Measurements from ENCODE around the gene NOP56. TPM values are rescaled to one million over a fixed set of nuclear protein-coding genes. Genes with fewer than 3 reads are reported as not detected.

The NOP56 gene
- total and polyA plus RNA-seq, 2 donors from 2014 or later: 68.8 to 110 TPM

DNA sequence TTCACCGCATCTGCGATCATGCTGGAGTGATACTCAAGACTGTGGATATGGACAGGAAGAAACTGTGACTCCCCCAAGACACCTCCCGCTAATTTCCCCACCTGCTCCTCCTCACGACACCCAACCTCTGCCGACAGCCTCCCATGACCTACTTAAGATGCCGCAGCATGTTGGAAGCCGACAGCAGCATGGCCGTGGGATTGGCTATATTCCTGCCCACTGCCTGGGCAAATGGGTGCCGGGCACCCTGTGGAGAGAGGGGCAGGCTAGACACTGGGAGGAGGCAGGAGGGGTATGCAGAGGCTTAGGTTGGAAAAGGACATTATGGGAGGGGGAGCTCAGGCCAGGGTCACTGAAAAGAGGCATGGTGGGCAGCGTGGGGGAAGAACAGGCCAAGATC lies 7.1 kb downstream of the NOP56 start:
- no peak for FAIRE-seq

DNA sequence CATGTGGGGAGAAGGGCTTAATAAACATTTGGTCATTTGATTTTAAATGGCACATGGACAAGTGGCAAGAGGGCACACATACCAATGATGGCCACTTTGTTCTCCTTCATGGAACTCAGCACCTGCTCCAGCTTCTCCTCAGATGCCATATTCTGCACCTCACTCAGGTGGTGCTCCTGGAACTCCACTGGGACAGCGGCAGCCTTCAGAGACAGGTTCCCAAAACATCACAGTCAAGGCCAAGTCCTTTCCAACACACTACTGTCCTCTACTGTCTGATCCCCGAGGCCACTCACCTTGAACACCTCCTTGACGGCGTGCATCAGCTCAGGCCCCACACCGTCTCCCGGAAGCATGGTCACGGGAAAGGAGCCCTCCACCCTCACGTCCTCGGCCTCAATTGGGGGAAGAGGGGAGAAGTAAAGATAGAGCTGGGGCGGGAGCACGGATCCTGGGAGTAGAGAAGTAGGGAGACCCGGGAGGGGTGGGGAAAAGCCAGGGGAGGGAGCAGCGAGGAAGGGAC lies 11.0 kb downstream of the NOP56 start:
- Histone ChIP-seq H3K27ac (ENCODE audit: low read depth in 2 of 2, low read length in 2 of 2) (peak overlapping the region in 1 of 2 donors; percentile 59), H3K9ac (ENCODE audit: low read length in 3 of 3) (peak overlapping the region; percentile 74 to 99 (median 95)), H3K27me3 (ENCODE audit: control insufficient read depth, insufficient read depth, low read length) (no peaks in the 10 kb centered on the region), H3K36me3 (ENCODE audit: control insufficient read depth in 2 of 3, insufficient read depth in 3 of 3, low read length in 3 of 3) (peaks cover 5 to 38% (median 18%) of the 10 kb centered on the region in 3 donors), H3K9me3 (ENCODE audit: control insufficient read depth in 2 of 3, insufficient read depth in 1 of 3, low read length in 3 of 3) (no peaks in the 10 kb centered on the region), H3K4me1 (ENCODE audit: control insufficient read depth in 2 of 3, insufficient read depth in 2 of 3, low read depth in 1 of 3, low read length in 3 of 3) (peaks cover 0 to 5% (median 2%) of the 10 kb centered on the region in 3 donors), H3K4me3 (ENCODE audit: low read length in 3 of 3) (peak overlapping the region; percentile 95 to 97 (median 96))
- DNase-seq: no peak
- no peak for FAIRE-seq
- intact Hi-C loops (cut with DNase I): no loop called here
- TF ChIP-seq, protein P1, sequence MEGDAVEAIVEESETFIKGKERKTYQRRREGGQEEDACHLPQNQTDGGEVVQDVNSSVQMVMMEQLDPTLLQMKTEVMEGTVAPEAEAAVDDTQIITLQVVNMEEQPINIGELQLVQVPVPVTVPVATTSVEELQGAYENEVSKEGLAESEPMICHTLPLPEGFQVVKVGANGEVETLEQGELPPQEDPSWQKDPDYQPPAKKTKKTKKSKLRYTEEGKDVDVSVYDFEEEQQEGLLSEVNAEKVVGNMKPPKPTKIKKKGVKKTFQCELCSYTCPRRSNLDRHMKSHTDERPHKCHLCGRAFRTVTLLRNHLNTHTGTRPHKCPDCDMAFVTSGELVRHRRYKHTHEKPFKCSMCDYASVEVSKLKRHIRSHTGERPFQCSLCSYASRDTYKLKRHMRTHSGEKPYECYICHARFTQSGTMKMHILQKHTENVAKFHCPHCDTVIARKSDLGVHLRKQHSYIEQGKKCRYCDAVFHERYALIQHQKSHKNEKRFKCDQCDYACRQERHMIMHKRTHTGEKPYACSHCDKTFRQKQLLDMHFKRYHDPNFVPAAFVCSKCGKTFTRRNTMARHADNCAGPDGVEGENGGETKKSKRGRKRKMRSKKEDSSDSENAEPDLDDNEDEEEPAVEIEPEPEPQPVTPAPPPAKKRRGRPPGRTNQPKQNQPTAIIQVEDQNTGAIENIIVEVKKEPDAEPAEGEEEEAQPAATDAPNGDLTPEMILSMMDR (IDR thresholded peaks at IDR 0.05; ENCODE audit: borderline replicate concordance, extremely low read depth, insufficient read depth): no peak

More for the DNA sequence above, 7.1 kb downstream of the NOP56 start:
- Histone ChIP-seq H3K9ac (ENCODE audit: low read length in 3 of 3) (no peak overlapping the region), H3K36me3 (ENCODE audit: control insufficient read depth in 2 of 3, insufficient read depth in 3 of 3, low read length in 3 of 3) (peaks cover 26 to 76% (median 45%) of the 10 kb centered on the region in 3 donors), H3K9me3 (ENCODE audit: control insufficient read depth in 2 of 3, insufficient read depth in 1 of 3, low read length in 3 of 3) (no peaks in the 10 kb centered on the region), H3K4me1 (ENCODE audit: control insufficient read depth in 2 of 3, insufficient read depth in 2 of 3, low read depth in 1 of 3, low read length in 3 of 3) (peaks cover 0 to 5% (median 2%) of the 10 kb centered on the region in 3 donors), H3K27ac (ENCODE audit: low read depth in 2 of 2, low read length in 2 of 2) (no peak overlapping the region), H3K27me3 (ENCODE audit: control insufficient read depth, insufficient read depth, low read length) (no peaks in the 10 kb centered on the region), H3K4me3 (ENCODE audit: low read length in 3 of 3) (no peak overlapping the region)
- TF ChIP-seq, protein P1 (IDR thresholded peaks at IDR 0.05; ENCODE audit: borderline replicate concordance, extremely low read depth, insufficient read depth): no peak
- DNase-seq: no peak
- intact Hi-C loops (cut with DNase I): no loop called here

DNA sequence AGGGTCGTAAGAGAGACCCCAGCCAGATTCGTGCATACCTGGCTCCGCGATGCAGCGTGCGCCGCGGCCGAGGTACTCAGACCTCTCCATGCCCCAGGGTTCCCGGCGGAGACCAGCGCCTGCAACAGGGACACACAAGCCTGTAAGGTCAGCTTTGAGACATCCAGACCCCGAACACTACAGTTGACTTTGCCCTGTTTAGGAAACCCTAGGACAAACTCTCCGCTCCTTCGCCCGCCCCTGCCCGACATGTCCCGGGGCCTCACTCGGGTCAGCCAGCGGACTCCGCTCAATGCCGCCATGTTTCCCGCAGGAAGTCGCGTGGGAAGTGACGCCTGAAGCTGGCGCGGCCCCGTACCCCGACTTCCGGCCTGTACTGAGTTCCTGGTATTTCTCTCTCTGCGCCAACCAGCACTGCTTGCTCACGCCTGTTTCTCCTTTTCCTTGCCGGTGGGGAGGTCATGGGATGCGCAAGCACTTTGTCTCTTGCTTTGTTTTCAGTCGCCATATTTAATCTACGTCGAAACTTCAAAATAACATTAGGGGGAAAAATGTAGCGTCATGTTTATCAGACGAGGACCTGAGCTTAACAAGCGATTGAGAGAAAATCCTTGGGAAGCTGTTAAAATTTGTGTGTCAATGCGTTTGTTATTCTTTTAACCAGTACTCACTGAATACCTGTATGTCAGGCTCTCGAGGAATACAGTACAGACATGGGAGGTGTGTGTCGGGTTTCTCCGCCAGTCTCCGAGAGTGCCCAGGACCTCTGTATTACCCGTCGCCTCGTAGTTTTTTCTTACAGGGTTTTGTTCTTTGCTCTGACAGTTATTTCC lies 11.7 kb downstream of the NOP56 start, which contains the start of gene IDH3B:
Gene IDH3B (minus strand): TSS at position 330 of the 833 bp plus-strand sequence. CDS start 28 bp downstream, at position 302.
- FAIRE-seq (no peak), DNase-seq (peak; percentile 94 to 97 (median 96))
- Histone ChIP-seq H3K4me3 (ENCODE audit: low read length in 3 of 3) (peak within 1 kb of the TSS; percentile 95 to 97 (median 96)), H3K4me1 (ENCODE audit: control insufficient read depth in 2 of 3, insufficient read depth in 2 of 3, low read depth in 1 of 3, low read length in 3 of 3) (peaks cover 0 to 5% (median 2%) of the 10 kb centered on the region in 3 donors), H3K36me3 (ENCODE audit: control insufficient read depth in 2 of 3, insufficient read depth in 3 of 3, low read length in 3 of 3) (peaks cover 2 to 31% (median 11%) of the 10 kb centered on the region in 3 donors), H3K9ac (ENCODE audit: low read length in 3 of 3) (peak within 1 kb of the TSS; percentile 95 to 99 (median 97)), H3K9me3 (ENCODE audit: control insufficient read depth in 2 of 3, insufficient read depth in 1 of 3, low read length in 3 of 3) (no peaks in the 10 kb centered on the region), H3K27ac (ENCODE audit: low read depth in 2 of 2, low read length in 2 of 2) (peak within 1 kb of the TSS; percentile 89 to 90), H3K27me3 (ENCODE audit: control insufficient read depth, insufficient read depth, low read length) (no peaks in the 10 kb centered on the region)
- intact Hi-C loops (cut with DNase I): no loop called here
- TF ChIP-seq, protein P1 (IDR thresholded peaks at IDR 0.05; ENCODE audit: borderline replicate concordance, extremely low read depth, insufficient read depth): no peak
